ENCODE measurements around the gene HNRNPU. TPM values are rescaled to one million over a fixed set of nuclear protein-coding genes. Genes with fewer than 3 reads are reported as not detected.

HNRNPU gene
- total and polyA plus RNA-seq, 7 donors, result 110 to 262 (median 186) TPM

- 73 to 79% (median 75%) methylated on average over 15 of the region's 15 CpGs for WGBS, 3 donors
- Histone ChIP-seq H3K4me3 (no peak overlapping the region), H3K27me3 (ENCODE audit: insufficient read depth in 3 of 3, low read length in 2 of 3) (no peaks in the 10 kb centered on the region), H3K9me3 (no peaks in the 10 kb centered on the region), H3K27ac (no peak overlapping the region), H3K4me1 (peaks cover 4% of the 10 kb centered on the region), H3K36me3 (ENCODE audit: insufficient read depth in 1 of 2, low read depth in 1 of 2) (no peaks in the 10 kb centered on the region)
- no peak for ATAC-seq
- TF ChIP-seq CTCF (IDR thresholded peaks at IDR 0.05), result no peak
- intact Hi-C loops (cut with DNase I), result no loop called here
- DNase-seq, result no peak
These were observed 33.3 kb upstream of the HNRNPU start for GRCh38 chr1:244897476-244898254.

- H3K27ac ChIP-seq, result no peak overlapping the region
- intact Hi-C loops (cut with DNase I), result no loop called here
- DNase-seq (no peak), ATAC-seq (no peak)
- peaks cover 4% of the 10 kb centered on the region for H3K4me1 ChIP-seq
- H3K4me3 ChIP-seq, result no peak overlapping the region
- no peak for TF ChIP-seq CTCF (IDR thresholded peaks at IDR 0.05)
- H3K9me3 ChIP-seq, result no peaks in the 10 kb centered on the region
- no peaks in the 10 kb centered on the region for H3K36me3 ChIP-seq (ENCODE audit: insufficient read depth in 1 of 2, low read depth in 1 of 2)
- no peaks in the 10 kb centered on the region for H3K27me3 ChIP-seq (ENCODE audit: insufficient read depth in 3 of 3, low read length in 2 of 3)
- WGBS, 3 donors, result 74 to 87% (median 76%) methylated on average over 3 of the region's 3 CpGs
These were observed 32.2 kb upstream of the HNRNPU start for GRCh38 chr1:244896550-244896949.

GRCh38 chr1:244893836-244894235 lies 29.5 kb upstream of the HNRNPU start:
- intact Hi-C loops (cut with DNase I), result no loop called here
- 93 to 95% (median 94%) methylated on average over 7 of the region's 7 CpGs for WGBS, 3 donors
- no peak for ATAC-seq
- no peak for DNase-seq
- no peak overlapping the region for H3K4me3 ChIP-seq
- no peaks in the 10 kb centered on the region for H3K36me3 ChIP-seq (ENCODE audit: insufficient read depth in 1 of 2, low read depth in 1 of 2)
- TF ChIP-seq CTCF (IDR thresholded peaks at IDR 0.05), result no peak
- H3K9me3 ChIP-seq, result no peaks in the 10 kb centered on the region
- no peaks in the 10 kb centered on the region for H3K27me3 ChIP-seq (ENCODE audit: insufficient read depth in 3 of 3, low read length in 2 of 3)
- no peaks in the 10 kb centered on the region for H3K4me1 ChIP-seq
- no peak overlapping the region for H3K27ac ChIP-seq

GRCh38 chr1:244887281-244887680 lies 22.9 kb upstream of the HNRNPU start:
- no peak overlapping the region for H3K4me3 ChIP-seq
- H3K36me3 ChIP-seq (ENCODE audit: insufficient read depth in 1 of 2, low read depth in 1 of 2), result no peaks in the 10 kb centered on the region
- DNase-seq, result no peak
- intact Hi-C loops (cut with DNase I), result no loop called here
- no peaks in the 10 kb centered on the region for H3K9me3 ChIP-seq
- H3K4me1 ChIP-seq, result no peaks in the 10 kb centered on the region
- no peaks in the 10 kb centered on the region for H3K27me3 ChIP-seq (ENCODE audit: insufficient read depth in 3 of 3, low read length in 2 of 3)
- H3K27ac ChIP-seq, result no peak overlapping the region
- 87 to 93% (median 90%) methylated on average over 4 of the region's 4 CpGs for WGBS, 3 donors
- TF ChIP-seq CTCF (IDR thresholded peaks at IDR 0.05), result no peak
- ATAC-seq, result no peak
